KMS-11 (cell line): Measurements from ENCODE around the gene ZNF684.

Source experiments
- H2AFZ ChIP-seq: fragments of 200-600 bp; sonication (generic); 2 replicates; pipeline ENCODE4 v1.6.1; 2016; ENCODE audit warnings: antibody characterized with exemption, mixed run types, low read depth
- H3K27ac ChIP-seq: fragments of 200-600 bp; sonication (generic); 2 replicates; pipeline ENCODE4 v1.6.1; 2016; ENCODE audit warnings: mild to moderate bottlenecking, mixed run types
- H3K27me3 ChIP-seq: fragments of 200-600 bp; sonication (generic); 2 replicates; pipeline ENCODE4 v1.6.1; 2017; ENCODE audit warnings: mild to moderate bottlenecking, low read depth, mixed run types, moderate library complexity; ENCODE audit not compliant: insufficient read depth
- H3K36me3 ChIP-seq: fragments of 200-600 bp; sonication (generic); 2 replicates; pipeline ENCODE4 v1.6.1; 2017; ENCODE audit warnings: mild to moderate bottlenecking, mixed run types; ENCODE audit not compliant: insufficient read depth
- H3K4me1 ChIP-seq: fragments of 200-600 bp; sonication (generic); 2 replicates; pipeline ENCODE4 v1.6.1; 2016; ENCODE audit warnings: mild to moderate bottlenecking, low read depth, mixed run types; ENCODE audit not compliant: poor library complexity, severe bottlenecking
- H3K4me2 ChIP-seq: fragments of 200-600 bp; sonication (generic); 2 replicates; pipeline ENCODE4 v1.7.0; 2016; ENCODE audit warnings: mild to moderate bottlenecking, mixed run types
- H3K4me3 ChIP-seq: fragments of 200-600 bp; sonication (generic); IDR thresholded peaks from 2 replicates; pipeline ENCODE4 v1.6.1; 2017; ENCODE audit warnings: low read depth, low read length, mixed read lengths; ENCODE audit not compliant: insufficient read depth
- H3K79me2 ChIP-seq: fragments of 200-600 bp; sonication (generic); 2 replicates; pipeline ENCODE4 v1.6.1; 2016; ENCODE audit warnings: low read depth, mixed run types; ENCODE audit not compliant: insufficient read depth
- H3K9ac ChIP-seq: fragments of 200-600 bp; sonication (generic); 2 replicates; pipeline ENCODE4 v1.6.1; 2016; ENCODE audit warnings: mild to moderate bottlenecking, mixed run types
- H4K20me1 ChIP-seq: fragments of 200-600 bp; sonication (generic); 2 replicates; pipeline ENCODE4 v1.6.1; 2016; ENCODE audit warnings: mild to moderate bottlenecking, mixed run types; ENCODE audit not compliant: insufficient read depth
- CTCF ChIP-seq: fragments of 200-600 bp; sonication (generic); conservative IDR thresholded peaks from 2 replicates; pipeline ENCODE4 v1.6.1; 2017; ENCODE audit warnings: low read depth, mild to moderate bottlenecking, antibody characterized with exemption, low read length, moderate library complexity, mixed read lengths

ZNF684 gene

DNA sequence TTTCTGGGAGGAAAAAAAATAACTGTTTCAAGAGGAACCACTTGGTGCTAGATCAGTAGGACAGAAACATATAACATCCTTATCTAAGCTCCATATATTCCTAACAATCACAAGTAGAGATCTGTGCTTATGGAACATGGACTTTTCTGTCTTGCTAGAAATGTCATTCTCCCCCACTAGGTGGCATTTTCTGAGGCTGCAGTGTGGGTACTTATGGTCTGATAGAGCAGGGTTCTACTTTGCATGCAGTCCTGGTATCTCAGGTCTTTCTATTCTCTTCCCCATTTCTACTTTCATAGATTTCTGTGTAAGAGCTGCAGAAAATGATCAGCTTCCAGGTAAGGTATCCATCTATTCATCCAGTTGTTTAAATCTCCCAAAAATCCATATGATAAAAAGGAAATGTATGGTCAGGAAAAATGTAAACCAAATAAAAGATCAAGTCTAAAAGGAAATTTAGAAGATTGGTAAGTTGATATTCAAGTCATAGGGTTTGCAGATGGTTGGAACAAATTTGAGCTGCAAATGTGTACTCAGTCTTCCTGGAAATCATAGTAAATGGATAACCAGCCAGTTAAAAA lies 1.5 kb downstream of the ZNF684 start:
- Histone ChIP-seq H3K4me1 (peaks cover 13% of the 10 kb centered on the region), H3K36me3 (no peaks in the 10 kb centered on the region), H2AFZ (no peak overlapping the region), H3K79me2 (no peaks in the 10 kb centered on the region), H3K27ac (no peak overlapping the region), H3K4me2 (peak overlapping the region; percentile 47), H4K20me1 (no peaks in the 10 kb centered on the region), H3K9ac (no peak overlapping the region), H3K4me3 (peak overlapping the region; percentile 7), H3K27me3 (no peaks in the 10 kb centered on the region)
- peak; percentile 75 for TF ChIP-seq CTCF

- no peak overlapping the region for H3K27ac ChIP-seq
- no peak overlapping the region for H3K4me3 ChIP-seq
- no peak overlapping the region for H3K4me2 ChIP-seq
- no peaks in the 10 kb centered on the region for H4K20me1 ChIP-seq
- TF ChIP-seq CTCF: no peak
- H3K9ac ChIP-seq: no peak overlapping the region
- no peaks in the 10 kb centered on the region for H3K27me3 ChIP-seq
- peaks cover 13% of the 10 kb centered on the region for H3K4me1 ChIP-seq
- no peaks in the 10 kb centered on the region for H3K79me2 ChIP-seq
- no peaks in the 10 kb centered on the region for H3K36me3 ChIP-seq
- no peak overlapping the region for H2AFZ ChIP-seq
These were observed 3.2 kb downstream of the ZNF684 start for GRCh38 chr1:40534589-40534988.

- Histone ChIP-seq H4K20me1 (no peaks in the 10 kb centered on the region), H3K9ac (no peak overlapping the region), H3K27ac (no peak overlapping the region), H3K27me3 (no peaks in the 10 kb centered on the region), H3K4me1 (peaks cover 13% of the 10 kb centered on the region), H3K36me3 (no peaks in the 10 kb centered on the region), H3K4me3 (no peak overlapping the region), H2AFZ (no peak overlapping the region), H3K4me2 (no peak overlapping the region), H3K79me2 (no peaks in the 10 kb centered on the region)
- no peak for TF ChIP-seq CTCF
These were observed 4.3 kb downstream of the ZNF684 start for GRCh38 chr1:40535732-40536131.

DNA sequence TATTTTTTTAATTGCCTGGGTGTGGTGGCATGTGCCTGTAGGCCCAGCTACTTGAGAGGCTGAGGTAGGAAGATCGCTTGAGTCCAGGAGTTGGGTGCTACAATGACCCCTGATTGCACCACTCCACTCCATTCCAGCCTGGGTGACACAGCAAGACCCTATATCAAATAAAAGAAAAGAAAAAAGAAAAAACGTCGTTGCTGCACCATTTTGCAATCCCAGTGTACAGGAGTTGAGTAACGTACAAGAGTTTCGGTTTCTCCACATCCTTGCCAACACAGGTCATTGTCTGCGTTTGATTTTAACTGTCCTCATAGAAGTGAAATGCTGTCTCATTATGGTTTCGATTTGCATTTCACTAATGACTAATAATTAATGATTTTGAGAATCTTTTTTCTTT lies 7.9 kb downstream of the ZNF684 start:
- no peaks in the 10 kb centered on the region for H3K27me3 ChIP-seq
- H3K4me3 ChIP-seq: no peak overlapping the region
- no peak overlapping the region for H3K9ac ChIP-seq
- no peaks in the 10 kb centered on the region for H3K36me3 ChIP-seq
- no peak overlapping the region for H2AFZ ChIP-seq
- H3K4me2 ChIP-seq: no peak overlapping the region
- no peak overlapping the region for H3K27ac ChIP-seq
- no peaks in the 10 kb centered on the region for H3K4me1 ChIP-seq
- H3K79me2 ChIP-seq: no peaks in the 10 kb centered on the region
- no peak for TF ChIP-seq CTCF
- no peaks in the 10 kb centered on the region for H4K20me1 ChIP-seq
